Measurements from ENCODE around the gene KNTC1.

Gene KNTC1

GRCh38 chr12:122665349-122665748, 138.3 kb downstream of the KNTC1 start:
- TF ChIP-seq, protein P1, sequence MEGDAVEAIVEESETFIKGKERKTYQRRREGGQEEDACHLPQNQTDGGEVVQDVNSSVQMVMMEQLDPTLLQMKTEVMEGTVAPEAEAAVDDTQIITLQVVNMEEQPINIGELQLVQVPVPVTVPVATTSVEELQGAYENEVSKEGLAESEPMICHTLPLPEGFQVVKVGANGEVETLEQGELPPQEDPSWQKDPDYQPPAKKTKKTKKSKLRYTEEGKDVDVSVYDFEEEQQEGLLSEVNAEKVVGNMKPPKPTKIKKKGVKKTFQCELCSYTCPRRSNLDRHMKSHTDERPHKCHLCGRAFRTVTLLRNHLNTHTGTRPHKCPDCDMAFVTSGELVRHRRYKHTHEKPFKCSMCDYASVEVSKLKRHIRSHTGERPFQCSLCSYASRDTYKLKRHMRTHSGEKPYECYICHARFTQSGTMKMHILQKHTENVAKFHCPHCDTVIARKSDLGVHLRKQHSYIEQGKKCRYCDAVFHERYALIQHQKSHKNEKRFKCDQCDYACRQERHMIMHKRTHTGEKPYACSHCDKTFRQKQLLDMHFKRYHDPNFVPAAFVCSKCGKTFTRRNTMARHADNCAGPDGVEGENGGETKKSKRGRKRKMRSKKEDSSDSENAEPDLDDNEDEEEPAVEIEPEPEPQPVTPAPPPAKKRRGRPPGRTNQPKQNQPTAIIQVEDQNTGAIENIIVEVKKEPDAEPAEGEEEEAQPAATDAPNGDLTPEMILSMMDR (conservative IDR thresholded peaks at IDR 0.05; ENCODE audit: control insufficient read depth, insufficient read depth, low read depth, low read length), result no peak

DNA sequence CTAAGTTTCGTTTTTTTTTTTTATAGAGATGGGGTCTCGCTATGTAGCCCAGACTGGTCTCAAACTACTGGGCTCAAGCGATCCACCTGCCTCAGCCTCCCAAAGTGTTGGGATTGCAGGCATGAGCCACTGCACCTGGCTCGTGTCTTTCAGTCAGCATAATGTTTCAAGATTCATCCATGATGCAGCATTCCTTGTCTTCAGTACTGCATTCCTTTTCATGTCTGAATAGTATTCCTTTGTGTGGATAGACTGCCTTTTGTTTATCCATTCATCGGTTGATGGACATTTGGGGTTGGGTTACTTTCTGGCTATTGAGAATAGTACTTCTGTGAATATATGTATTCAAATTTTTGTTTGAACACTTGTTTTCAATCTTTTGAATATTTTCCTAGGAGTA, 138.7 kb downstream of the KNTC1 start:
- TF ChIP-seq, protein P1 (conservative IDR thresholded peaks at IDR 0.05; ENCODE audit: control insufficient read depth, insufficient read depth, low read depth, low read length), result no peak
- DNase-seq (ENCODE audit: low read depth), result no peak
- H3K4me3 ChIP-seq (ENCODE audit: control insufficient read depth, low read depth, low read length), result no peak overlapping the region

More at GRCh38 chr12:122665349-122665748, 138.3 kb downstream of the KNTC1 start:
- H3K4me3 ChIP-seq (ENCODE audit: control insufficient read depth, low read depth, low read length), result no peak overlapping the region
- no peak for DNase-seq (ENCODE audit: low read depth)

- DNase-seq (ENCODE audit: low read depth), result no peak
- TF ChIP-seq, protein P1 (conservative IDR thresholded peaks at IDR 0.05; ENCODE audit: control insufficient read depth, insufficient read depth, low read depth, low read length), result no peak
- no peak overlapping the region for H3K4me3 ChIP-seq (ENCODE audit: control insufficient read depth, low read depth, low read length)
Observed at GRCh38 chr12:122668268-122668667, 141.2 kb downstream of the KNTC1 start.

DNA sequence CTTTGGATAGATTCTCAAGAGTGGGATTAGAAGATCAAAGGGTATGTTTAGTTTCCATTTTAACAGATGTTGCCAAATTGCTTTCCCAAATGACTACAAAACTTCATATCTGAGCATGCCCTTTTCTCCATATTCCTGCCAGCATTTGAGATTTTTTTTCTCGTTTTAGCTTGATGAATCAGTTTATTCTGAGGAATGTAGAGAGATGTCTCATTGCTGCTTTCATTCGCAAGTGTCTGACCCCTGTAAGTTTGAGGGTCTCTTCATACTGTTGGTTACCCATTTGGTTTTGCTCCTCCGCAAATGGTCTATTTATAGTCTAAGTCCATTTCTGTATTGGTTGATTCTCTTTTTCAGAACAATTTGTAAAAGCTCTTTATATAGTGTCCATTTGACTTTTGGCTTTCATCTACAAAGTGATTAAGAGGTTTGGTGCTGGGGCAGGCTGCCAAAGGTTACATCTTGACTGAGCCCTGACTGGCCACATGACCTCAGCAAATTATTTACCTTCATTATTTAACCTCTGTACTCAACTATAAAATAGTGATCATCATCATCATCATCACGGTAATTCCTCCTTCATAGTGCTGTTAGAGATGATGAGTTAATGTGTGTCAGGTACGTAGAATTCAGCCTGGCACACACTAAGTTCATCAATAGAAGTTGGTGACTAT, 142.5 kb downstream of the KNTC1 start:
- peak; percentile 94 for DNase-seq (ENCODE audit: low read depth)
- no peak overlapping the region for H3K4me3 ChIP-seq (ENCODE audit: control insufficient read depth, low read depth, low read length)
- TF ChIP-seq, protein P1 (conservative IDR thresholded peaks at IDR 0.05; ENCODE audit: control insufficient read depth, insufficient read depth, low read depth, low read length), result no peak

DNA sequence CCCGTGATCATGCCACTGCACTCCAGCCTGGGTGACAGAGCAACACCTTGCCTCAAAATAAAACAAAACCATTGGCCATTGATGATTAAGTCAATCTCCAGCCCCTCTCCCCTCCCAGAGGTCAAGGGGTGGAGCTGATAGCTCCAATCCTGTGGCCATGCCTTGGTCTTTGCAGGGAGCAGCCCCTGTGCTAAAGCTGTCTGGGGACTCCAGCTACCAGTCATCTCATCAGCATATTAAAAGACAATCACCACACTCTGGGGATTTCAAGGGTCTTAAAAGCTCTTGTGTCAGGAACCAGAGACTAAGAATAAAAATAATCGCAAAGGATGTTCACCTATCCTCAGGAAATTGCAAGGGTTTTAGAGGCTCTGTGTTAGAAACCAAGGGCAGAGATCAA, 145.5 kb downstream of the KNTC1 start:
- TF ChIP-seq, protein P1 (conservative IDR thresholded peaks at IDR 0.05; ENCODE audit: control insufficient read depth, insufficient read depth, low read depth, low read length), result no peak
- H3K4me3 ChIP-seq (ENCODE audit: control insufficient read depth, low read depth, low read length), result no peak overlapping the region
- no peak for DNase-seq (ENCODE audit: low read depth)

Data from fibroblast of mammary gland (primary cell).